ENCODE data around the gene SLC27A2. TPM values are rescaled to one million over a fixed set of nuclear protein-coding genes. Genes with fewer than 3 reads are reported as not detected.

The SLC27A2 gene
- total and polyA plus RNA-seq, 2 experiments from 2014 or later, result 2.8 to 9.4 TPM

DNA sequence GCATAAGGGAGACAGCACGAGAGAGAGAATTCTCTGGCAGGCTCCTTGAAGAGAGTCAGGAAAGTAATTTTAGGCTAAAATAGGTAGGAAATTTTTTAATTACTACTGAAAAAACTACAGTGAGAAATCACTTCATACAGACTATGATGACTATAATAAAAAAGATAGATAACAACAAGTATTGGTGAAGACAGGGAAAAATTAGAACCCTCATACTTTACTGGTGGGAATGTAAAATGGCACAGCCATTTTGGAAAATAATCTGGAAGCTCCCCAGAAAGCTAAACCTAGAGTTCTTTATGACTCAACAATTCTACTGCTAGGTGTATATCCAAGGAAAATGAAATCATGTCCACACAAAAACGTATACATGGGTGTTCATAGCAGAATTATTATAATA is 85.6 kb downstream of the SLC27A2 start:
- no peak for ATAC-seq
- no peaks in the 10 kb centered on the region for H3K9me3 Mint-ChIP-seq
- H3K4me2 ChIP-seq, result no peak overlapping the region

More for the DNA sequence above, 85.6 kb downstream of the SLC27A2 start:
- TF ChIP-seq POLR2AphosphoS5 (IDR thresholded peaks at IDR 0.05; ENCODE audit: low read depth) (no peak), ZNF331 (CRISPR knock-in tag; IDR thresholded peaks at IDR 0.05; ENCODE audit: low read depth) (no peak), STAT1 (IDR thresholded peaks at IDR 0.05; ENCODE audit: unreplicated experiment) (no peak), CREB1 (CRISPR knock-in tag; IDR thresholded peaks at IDR 0.05; ENCODE audit: low read depth) (no peak)
- TF ChIP-seq, protein P1, sequence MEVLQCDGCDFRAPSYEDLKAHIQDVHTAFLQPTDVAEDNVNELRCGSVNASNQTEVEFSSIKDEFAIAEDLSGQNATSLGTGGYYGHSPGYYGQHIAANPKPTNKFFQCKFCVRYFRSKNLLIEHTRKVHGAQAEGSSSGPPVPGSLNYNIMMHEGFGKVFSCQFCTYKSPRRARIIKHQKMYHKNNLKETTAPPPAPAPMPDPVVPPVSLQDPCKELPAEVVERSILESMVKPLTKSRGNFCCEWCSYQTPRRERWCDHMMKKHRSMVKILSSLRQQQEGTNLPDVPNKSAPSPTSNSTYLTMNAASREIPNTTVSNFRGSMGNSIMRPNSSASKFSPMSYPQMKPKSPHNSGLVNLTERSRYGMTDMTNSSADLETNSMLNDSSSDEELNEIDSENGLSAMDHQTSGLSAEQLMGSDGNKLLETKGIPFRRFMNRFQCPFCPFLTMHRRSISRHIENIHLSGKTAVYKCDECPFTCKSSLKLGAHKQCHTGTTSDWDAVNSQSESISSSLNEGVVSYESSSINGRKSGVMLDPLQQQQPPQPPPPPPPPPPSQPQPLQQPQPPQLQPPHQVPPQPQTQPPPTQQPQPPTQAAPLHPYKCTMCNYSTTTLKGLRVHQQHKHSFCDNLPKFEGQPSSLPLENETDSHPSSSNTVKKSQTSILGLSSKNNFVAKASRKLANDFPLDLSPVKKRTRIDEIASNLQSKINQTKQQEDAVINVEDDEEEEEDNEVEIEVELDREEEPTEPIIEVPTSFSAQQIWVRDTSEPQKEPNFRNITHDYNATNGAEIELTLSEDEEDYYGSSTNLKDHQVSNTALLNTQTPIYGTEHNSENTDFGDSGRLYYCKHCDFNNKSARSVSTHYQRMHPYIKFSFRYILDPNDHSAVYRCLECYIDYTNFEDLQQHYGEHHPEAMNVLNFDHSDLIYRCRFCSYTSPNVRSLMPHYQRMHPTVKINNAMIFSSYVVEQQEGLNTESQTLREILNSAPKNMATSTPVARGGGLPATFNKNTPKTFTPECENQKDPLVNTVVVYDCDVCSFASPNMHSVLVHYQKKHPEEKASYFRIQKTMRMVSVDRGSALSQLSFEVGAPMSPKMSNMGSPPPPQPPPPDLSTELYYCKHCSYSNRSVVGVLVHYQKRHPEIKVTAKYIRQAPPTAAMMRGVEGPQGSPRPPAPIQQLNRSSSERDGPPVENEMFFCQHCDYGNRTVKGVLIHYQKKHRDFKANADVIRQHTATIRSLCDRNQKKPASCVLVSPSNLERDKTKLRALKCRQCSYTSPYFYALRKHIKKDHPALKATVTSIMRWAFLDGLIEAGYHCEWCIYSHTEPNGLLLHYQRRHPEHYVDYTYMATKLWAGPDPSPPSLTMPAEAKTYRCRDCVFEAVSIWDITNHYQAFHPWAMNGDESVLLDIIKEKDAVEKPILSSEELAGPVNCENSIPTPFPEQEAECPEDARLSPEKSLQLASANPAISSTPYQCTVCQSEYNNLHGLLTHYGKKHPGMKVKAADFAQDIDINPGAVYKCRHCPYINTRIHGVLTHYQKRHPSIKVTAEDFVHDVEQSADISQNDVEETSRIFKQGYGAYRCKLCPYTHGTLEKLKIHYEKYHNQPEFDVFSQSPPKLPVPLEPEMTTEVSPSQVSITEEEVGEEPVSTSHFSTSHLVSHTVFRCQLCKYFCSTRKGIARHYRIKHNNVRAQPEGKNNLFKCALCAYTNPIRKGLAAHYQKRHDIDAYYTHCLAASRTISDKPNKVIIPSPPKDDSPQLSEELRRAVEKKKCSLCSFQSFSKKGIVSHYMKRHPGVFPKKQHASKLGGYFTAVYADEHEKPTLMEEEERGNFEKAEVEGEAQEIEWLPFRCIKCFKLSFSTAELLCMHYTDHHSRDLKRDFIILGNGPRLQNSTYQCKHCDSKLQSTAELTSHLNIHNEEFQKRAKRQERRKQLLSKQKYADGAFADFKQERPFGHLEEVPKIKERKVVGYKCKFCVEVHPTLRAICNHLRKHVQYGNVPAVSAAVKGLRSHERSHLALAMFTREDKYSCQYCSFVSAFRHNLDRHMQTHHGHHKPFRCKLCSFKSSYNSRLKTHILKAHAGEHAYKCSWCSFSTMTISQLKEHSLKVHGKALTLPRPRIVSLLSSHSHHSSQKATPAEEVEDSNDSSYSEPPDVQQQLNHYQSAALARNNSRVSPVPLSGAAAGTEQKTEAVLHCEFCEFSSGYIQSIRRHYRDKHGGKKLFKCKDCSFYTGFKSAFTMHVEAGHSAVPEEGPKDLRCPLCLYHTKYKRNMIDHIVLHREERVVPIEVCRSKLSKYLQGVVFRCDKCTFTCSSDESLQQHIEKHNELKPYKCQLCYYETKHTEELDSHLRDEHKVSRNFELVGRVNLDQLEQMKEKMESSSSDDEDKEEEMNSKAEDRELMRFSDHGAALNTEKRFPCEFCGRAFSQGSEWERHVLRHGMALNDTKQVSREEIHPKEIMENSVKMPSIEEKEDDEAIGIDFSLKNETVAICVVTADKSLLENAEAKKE (CRISPR knock-in tag; IDR thresholded peaks at IDR 0.05), result no peak
- TF ChIP-seq, protein P2, sequence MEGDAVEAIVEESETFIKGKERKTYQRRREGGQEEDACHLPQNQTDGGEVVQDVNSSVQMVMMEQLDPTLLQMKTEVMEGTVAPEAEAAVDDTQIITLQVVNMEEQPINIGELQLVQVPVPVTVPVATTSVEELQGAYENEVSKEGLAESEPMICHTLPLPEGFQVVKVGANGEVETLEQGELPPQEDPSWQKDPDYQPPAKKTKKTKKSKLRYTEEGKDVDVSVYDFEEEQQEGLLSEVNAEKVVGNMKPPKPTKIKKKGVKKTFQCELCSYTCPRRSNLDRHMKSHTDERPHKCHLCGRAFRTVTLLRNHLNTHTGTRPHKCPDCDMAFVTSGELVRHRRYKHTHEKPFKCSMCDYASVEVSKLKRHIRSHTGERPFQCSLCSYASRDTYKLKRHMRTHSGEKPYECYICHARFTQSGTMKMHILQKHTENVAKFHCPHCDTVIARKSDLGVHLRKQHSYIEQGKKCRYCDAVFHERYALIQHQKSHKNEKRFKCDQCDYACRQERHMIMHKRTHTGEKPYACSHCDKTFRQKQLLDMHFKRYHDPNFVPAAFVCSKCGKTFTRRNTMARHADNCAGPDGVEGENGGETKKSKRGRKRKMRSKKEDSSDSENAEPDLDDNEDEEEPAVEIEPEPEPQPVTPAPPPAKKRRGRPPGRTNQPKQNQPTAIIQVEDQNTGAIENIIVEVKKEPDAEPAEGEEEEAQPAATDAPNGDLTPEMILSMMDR (conservative IDR thresholded peaks at IDR 0.05; ENCODE audit: low read depth in 2 of 2), result no peak
- TF ChIP-seq, protein P3, sequence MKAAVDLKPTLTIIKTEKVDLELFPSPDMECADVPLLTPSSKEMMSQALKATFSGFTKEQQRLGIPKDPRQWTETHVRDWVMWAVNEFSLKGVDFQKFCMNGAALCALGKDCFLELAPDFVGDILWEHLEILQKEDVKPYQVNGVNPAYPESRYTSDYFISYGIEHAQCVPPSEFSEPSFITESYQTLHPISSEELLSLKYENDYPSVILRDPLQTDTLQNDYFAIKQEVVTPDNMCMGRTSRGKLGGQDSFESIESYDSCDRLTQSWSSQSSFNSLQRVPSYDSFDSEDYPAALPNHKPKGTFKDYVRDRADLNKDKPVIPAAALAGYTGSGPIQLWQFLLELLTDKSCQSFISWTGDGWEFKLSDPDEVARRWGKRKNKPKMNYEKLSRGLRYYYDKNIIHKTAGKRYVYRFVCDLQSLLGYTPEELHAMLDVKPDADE (IDR thresholded peaks at IDR 0.05), result no peak
- H3F3A ChIP-seq (replicated peaks; ENCODE audit: low read depth), result no peaks in the 10 kb centered on the region
- no peaks in the 10 kb centered on the region; the same call in 1 of the 2 replicates for H3K9me2 ChIP-seq (ENCODE audit: insufficient read depth)
- Mint-ChIP-seq H3K4me1 (peaks cover 8% of the 10 kb centered on the region; the same call in 2 of the 3 replicates), H3K4me3 (no peak overlapping the region), H3K36me3 (ENCODE audit: low read depth) (no peaks in the 10 kb centered on the region), H3K27me3 (ENCODE audit: insufficient read depth, low read depth, poor library complexity) (peaks cover 5% of the 10 kb centered on the region), H3K27ac (no peak overlapping the region)
- no peaks in the 10 kb centered on the region for H3K27me3 ChIP-seq (ENCODE audit: insufficient read depth)
- no peak overlapping the region for H3K27ac ChIP-seq (ENCODE audit: low read depth)
- H3K79me2 ChIP-seq (replicated peaks; ENCODE audit: insufficient read depth), result no peaks in the 10 kb centered on the region
- DNase-seq (ENCODE audit: low spot score), result no peak
- H3K36me3 ChIP-seq (ENCODE audit: insufficient read depth), result no peaks in the 10 kb centered on the region
- H3K4me3 ChIP-seq, result no peak overlapping the region
- no peak overlapping the region for H2AFZ ChIP-seq
- H3K4me1 ChIP-seq (ENCODE audit: insufficient read depth), result no peaks in the 10 kb centered on the region
- H4K20me1 ChIP-seq (replicated peaks; ENCODE audit: insufficient read depth), result no peaks in the 10 kb centered on the region

All from GM23338 (cell line).